Liver (tissue), 9 donors: ENCODE measurements around the gene UBA3. TPM values are rescaled to one million over a fixed set of nuclear protein-coding genes. Genes with fewer than 3 reads are reported as not detected.

Experiments
- DNase-seq: peaks from one replicate; pipeline ENCODE4 v3.0.0-alpha.2; 2017; ENCODE audit warnings: low spot score
- H3K27ac ChIP-seq, 2 donors: one replicate each; pipeline ENCODE4 v1.7.0; 2013; ENCODE audit warnings: inconsistent platforms in 2 of 2, low read length in 2 of 2, control low read depth in 1 of 2, low read depth in 1 of 2, mild to moderate bottlenecking in 1 of 2
- H3K27me3 ChIP-seq, 4 donors: one replicate each; pipeline versions ENCODE4 v1.6.1 to v1.7.0; 2013; ENCODE audit warnings: low read length in 3 of 4, inconsistent platforms in 1 of 4, mild to moderate bottlenecking in 1 of 4, moderate library complexity in 1 of 4; ENCODE audit not compliant: control insufficient read depth in 4 of 4, insufficient read depth in 4 of 4
- H3K36me3 ChIP-seq, 4 donors: one replicate each; pipeline versions ENCODE4 v1.6.1 to v1.7.0; 2013; ENCODE audit warnings: low read length in 3 of 4, mild to moderate bottlenecking in 3 of 4, low read depth in 1 of 4, moderate library complexity in 1 of 4; ENCODE audit not compliant: control insufficient read depth in 4 of 4, insufficient read depth in 3 of 4
- H3K4me1 ChIP-seq, 4 donors: one replicate each; pipeline versions ENCODE4 v1.6.1 to v1.7.0; 2013; ENCODE audit warnings: low read length in 3 of 4, mild to moderate bottlenecking in 3 of 4, moderate library complexity in 1 of 4; ENCODE audit not compliant: control insufficient read depth in 4 of 4, insufficient read depth in 4 of 4
- H3K4me3 ChIP-seq, 3 donors: one replicate each; pipeline versions ENCODE4 v1.6.1 to v1.7.0; 2013; ENCODE audit warnings: low read length in 3 of 3, control low read depth in 1 of 3, low read depth in 1 of 3, mild to moderate bottlenecking in 1 of 3
- H3K9ac ChIP-seq, 2 donors: one replicate each; pipeline ENCODE4 v1.7.0; 2013; ENCODE audit warnings: low read length in 2 of 2, mild to moderate bottlenecking in 2 of 2, moderate library complexity in 2 of 2, control low read depth in 1 of 2, low read depth in 1 of 2
- H3K9me3 ChIP-seq, 4 donors: one replicate each; pipeline versions ENCODE4 v1.6.1 to v1.7.0; 2013; ENCODE audit warnings: low read length in 3 of 4; ENCODE audit not compliant: control insufficient read depth in 4 of 4
- ATF3 ChIP-seq: IDR thresholded peaks from 2 replicates; pipeline ENCODE4 v1.6.1; 2016; ENCODE audit warnings: antibody characterized with exemption
- CTCF ChIP-seq: fragments of 150-350 bp; IDR thresholded peaks from 2 replicates; pipeline ENCODE4 v1.5.1; 2017; ENCODE audit warnings: improper control_type of control experiment, low read depth, low read length; ENCODE audit not compliant: missing input control
- EGR1 ChIP-seq, 2 donors: IDR thresholded peaks; 2 replicates each; pipeline ENCODE4 v1.6.1; 2016 to 2018; ENCODE audit warnings: antibody characterized with exemption in 2 of 2, low read depth in 2 of 2
- FOXA1 ChIP-seq: IDR thresholded peaks from 2 replicates; pipeline ENCODE4 v1.6.1; 2016; ENCODE audit warnings: antibody characterized with exemption
- FOXA2 ChIP-seq: IDR thresholded peaks from 2 replicates; pipeline ENCODE4 v1.6.1; 2016; ENCODE audit warnings: antibody characterized with exemption
- GABPA ChIP-seq, 2 donors: IDR thresholded peaks in 1 of 2; conservative IDR thresholded peaks in 1 of 2; 2 replicates each; pipeline ENCODE4 v1.6.1; 2016; ENCODE audit warnings: antibody characterized with exemption in 2 of 2, mild to moderate bottlenecking in 1 of 2, moderate library complexity in 1 of 2
- HNF4A ChIP-seq, 2 donors: conservative IDR thresholded peaks; 2 replicates each; pipeline ENCODE4 v1.6.1; 2016; ENCODE audit warnings: antibody characterized with exemption in 2 of 2, mild to moderate bottlenecking in 2 of 2
- HNF4G ChIP-seq: IDR thresholded peaks from 2 replicates; pipeline ENCODE4 v1.6.1; 2016; ENCODE audit warnings: antibody characterized with exemption
- JUND ChIP-seq, 2 donors: IDR thresholded peaks; 2 replicates each; pipeline ENCODE4 v1.6.1; 2016; ENCODE audit warnings: antibody characterized with exemption in 2 of 2
- MAX ChIP-seq: IDR thresholded peaks from 2 replicates; pipeline ENCODE4 v1.6.1; 2016; ENCODE audit warnings: antibody characterized with exemption
- NR2F2 ChIP-seq: IDR thresholded peaks from 2 replicates; pipeline ENCODE4 v1.6.1; 2016; ENCODE audit warnings: antibody characterized with exemption
- RAD21 ChIP-seq, 2 donors: IDR thresholded peaks; 2 replicates each; pipeline ENCODE4 v1.6.1; 2016; ENCODE audit warnings: antibody characterized with exemption in 2 of 2, mild to moderate bottlenecking in 2 of 2
- REST ChIP-seq: IDR thresholded peaks from 2 replicates; pipeline ENCODE4 v1.6.1; 2016; ENCODE audit warnings: antibody characterized with exemption, mild to moderate bottlenecking
- RXRA ChIP-seq, 2 donors: IDR thresholded peaks; 2 replicates each; pipeline ENCODE4 v1.6.1; 2017 to 2018; ENCODE audit warnings: antibody characterized with exemption in 2 of 2, mild to moderate bottlenecking in 1 of 2
- SP1 ChIP-seq: IDR thresholded peaks from 2 replicates; pipeline ENCODE4 v1.6.1; 2018; ENCODE audit warnings: antibody characterized with exemption, mild to moderate bottlenecking
- TAF1 ChIP-seq: conservative IDR thresholded peaks from 2 replicates; pipeline ENCODE4 v1.6.1; 2016; ENCODE audit warnings: antibody characterized with exemption, mild to moderate bottlenecking
- YY1 ChIP-seq: IDR thresholded peaks from 2 replicates; pipeline ENCODE4 v1.6.1; 2016; ENCODE audit warnings: antibody characterized with exemption, mild to moderate bottlenecking
- ZBTB33 ChIP-seq: IDR thresholded peaks from 2 replicates; pipeline ENCODE4 v1.6.1; 2016; ENCODE audit warnings: antibody characterized with exemption
- WGBS: extraction: QIAGEN DNeasy Blood & Tissue Kit; methylation state at CpG from one replicate; pipeline ENCODE4 v1.1.7; 2013; 5-methylcytosine and 5-hydroxymethylcytosine counted together
- polyA plus RNA-seq, 2 donors: library from polyadenylated mRNA; stranded (reverse) in 1 of 2; unstranded in 1 of 2; fragments of 200-250 nt in 1 of 2; fragments of >200 nt in 1 of 2; fragmentation: Nextera tagmentation in 1 of 2; extraction: Ambion mirVana in 1 of 2; gene quantifications; one replicate each; pipeline versions ENCODE4 v1.2.1 to v1.2.3, GENCODE V29; 2013 to 2015
- total RNA-seq, 2 donors: library from RNA; depleted of rRNA; stranded (reverse); fragments of >200 nt; gene quantifications; one replicate each; pipeline ENCODE4 v1.2.3, GENCODE V29; 2014
- donor health status: healthy.
- donor health status: healthy.
- donor health status: healthy.
- donor health status: healthy.
- donor health status: healthy.

UBA3 gene
- total and polyA plus RNA-seq, 4 donors = 13.1 to 34.4 (median 26.4) TPM

GRCh38 chr3:69116162-69116561 is 36.0 kb upstream of the UBA3 start (continued):
- no peak for TF ChIP-seq SP1

- WGBS = 67% methylated on average over 2 of the region's 2 CpGs
- no peak overlapping the region for H3K4me3 ChIP-seq
- DNase-seq = no peak
- H3K27ac ChIP-seq = no peak overlapping the region
- H3K9me3 ChIP-seq = no peaks in the 10 kb centered on the region
- no peak overlapping the region for H3K9ac ChIP-seq
- TF ChIP-seq MAX = no peak
- TF ChIP-seq HNF4G = no peak
- no peak for TF ChIP-seq ATF3
- no peak for TF ChIP-seq FOXA2
- TF ChIP-seq EGR1 (IDR thresholded peaks at IDR 0.05; ENCODE audit: low read depth in 2 of 2) = no peak
- TF ChIP-seq YY1 = no peak
- no peak for TF ChIP-seq ZBTB33
- no peak for TF ChIP-seq SP1
- no peak for TF ChIP-seq TAF1
- TF ChIP-seq RAD21 (IDR thresholded peaks at IDR 0.05) = no peak
- TF ChIP-seq FOXA1 = no peak
- no peak for TF ChIP-seq RXRA (IDR thresholded peaks at IDR 0.05)
- no peak for TF ChIP-seq NR2F2
- no peaks in the 10 kb centered on the region for H3K36me3 ChIP-seq
- no peaks in the 10 kb centered on the region for H3K27me3 ChIP-seq
- H3K4me1 ChIP-seq = no peaks in the 10 kb centered on the region
These were observed 35.6 kb upstream of the UBA3 start for GRCh38 chr3:69115731-69116130.

- H3K4me3 ChIP-seq = no peak overlapping the region
- no peaks in the 10 kb centered on the region for H3K4me1 ChIP-seq
- no peak for TF ChIP-seq FOXA1
- no peak for TF ChIP-seq YY1
- TF ChIP-seq HNF4A (conservative IDR thresholded peaks at IDR 0.05) = no peak
- TF ChIP-seq JUND (IDR thresholded peaks at IDR 0.05) = no peak
- no peak for TF ChIP-seq TAF1
- TF ChIP-seq EGR1 (IDR thresholded peaks at IDR 0.05; ENCODE audit: low read depth in 2 of 2) = no peak
- no peak for TF ChIP-seq GABPA (IDR thresholded peaks at IDR 0.05 in 1 of 2, conservative IDR thresholded peaks at IDR 0.05 in 1 of 2)
- TF ChIP-seq FOXA2 = no peak
- TF ChIP-seq NR2F2 = no peak
- no peak for TF ChIP-seq REST
- TF ChIP-seq HNF4G = no peak
- TF ChIP-seq SP1 = no peak
- no peak for TF ChIP-seq ZBTB33
- TF ChIP-seq CTCF = no peak
- H3K9me3 ChIP-seq = no peaks in the 10 kb centered on the region
- no peaks in the 10 kb centered on the region for H3K27me3 ChIP-seq
- H3K9ac ChIP-seq = no peak overlapping the region
- no peak for DNase-seq
- no peaks in the 10 kb centered on the region for H3K36me3 ChIP-seq
- H3K27ac ChIP-seq = no peak overlapping the region
- 91% methylated on average over 3 of the region's 3 CpGs for WGBS
These were observed 33.4 kb upstream of the UBA3 start for GRCh38 chr3:69113536-69113935.
